ENCODE measurements around the gene TUBB2B.
"Not testable (repeated sequence)": the region's sequence is repeated elsewhere in the genome, so short reads cannot be mapped to it uniquely, and the experiment has no call there.

TUBB2B gene

DNA sequence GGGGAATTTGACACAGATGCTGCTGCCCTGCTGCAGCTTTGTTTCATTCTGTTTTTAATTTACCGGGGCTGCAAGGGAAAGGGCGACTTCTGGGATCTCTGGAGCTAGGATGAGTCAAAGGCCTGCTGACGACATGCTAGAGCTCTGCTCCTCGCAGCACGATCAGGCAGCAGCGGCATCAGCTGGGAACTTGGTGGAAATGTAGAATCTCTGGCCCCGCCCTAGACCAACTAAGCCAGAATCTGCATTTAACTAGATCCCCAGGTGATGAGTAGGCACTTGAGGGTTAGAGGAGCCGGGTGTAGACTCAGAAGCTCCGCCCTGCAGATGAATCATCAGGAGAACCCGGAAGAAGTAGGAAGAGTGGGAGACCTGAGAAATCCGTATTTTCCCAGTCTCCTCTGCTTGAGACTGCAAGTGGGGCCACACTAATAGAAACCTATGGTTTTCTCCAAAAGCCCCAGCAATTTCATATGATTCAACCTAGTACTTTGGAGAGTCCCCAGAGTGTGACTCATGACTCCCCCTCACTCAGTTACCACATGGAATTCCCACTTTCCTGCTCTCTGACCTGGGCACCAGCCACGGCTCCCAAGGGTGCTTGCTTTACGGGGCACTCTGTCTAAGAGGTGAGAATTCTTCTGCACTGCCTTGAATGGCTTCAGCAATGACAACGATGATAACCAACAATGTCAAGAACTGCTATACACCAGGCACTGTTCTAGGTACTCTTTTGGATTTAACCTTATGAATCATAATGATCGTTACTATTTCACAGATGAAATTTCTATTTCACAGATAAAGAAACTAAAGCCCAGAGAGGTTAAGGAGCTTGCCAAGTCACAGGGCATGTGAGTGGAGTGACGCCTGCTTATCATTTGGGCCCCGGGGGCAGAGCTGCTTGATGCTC is 18.1 kb downstream of the TUBB2B start:
- DNase-seq, result peak; percentile 73

DNA sequence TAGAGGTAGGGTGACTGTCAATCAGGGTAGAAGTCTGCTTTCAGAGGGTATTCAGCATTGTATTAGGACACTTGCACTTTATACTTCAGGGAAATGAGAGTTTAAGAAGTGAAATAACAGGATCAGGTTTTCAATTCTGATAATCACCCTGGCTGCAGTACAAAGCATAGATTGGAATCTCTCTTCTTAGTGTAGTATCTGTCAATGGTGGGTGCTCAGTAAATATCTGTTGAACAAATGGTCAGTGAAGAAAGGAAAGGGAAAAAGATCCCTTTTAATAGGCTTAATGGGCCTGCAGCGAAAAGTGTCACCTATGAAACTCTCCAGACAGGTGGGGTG is 18.7 kb downstream of the TUBB2B start:
- DNase-seq, result no peak

DNA sequence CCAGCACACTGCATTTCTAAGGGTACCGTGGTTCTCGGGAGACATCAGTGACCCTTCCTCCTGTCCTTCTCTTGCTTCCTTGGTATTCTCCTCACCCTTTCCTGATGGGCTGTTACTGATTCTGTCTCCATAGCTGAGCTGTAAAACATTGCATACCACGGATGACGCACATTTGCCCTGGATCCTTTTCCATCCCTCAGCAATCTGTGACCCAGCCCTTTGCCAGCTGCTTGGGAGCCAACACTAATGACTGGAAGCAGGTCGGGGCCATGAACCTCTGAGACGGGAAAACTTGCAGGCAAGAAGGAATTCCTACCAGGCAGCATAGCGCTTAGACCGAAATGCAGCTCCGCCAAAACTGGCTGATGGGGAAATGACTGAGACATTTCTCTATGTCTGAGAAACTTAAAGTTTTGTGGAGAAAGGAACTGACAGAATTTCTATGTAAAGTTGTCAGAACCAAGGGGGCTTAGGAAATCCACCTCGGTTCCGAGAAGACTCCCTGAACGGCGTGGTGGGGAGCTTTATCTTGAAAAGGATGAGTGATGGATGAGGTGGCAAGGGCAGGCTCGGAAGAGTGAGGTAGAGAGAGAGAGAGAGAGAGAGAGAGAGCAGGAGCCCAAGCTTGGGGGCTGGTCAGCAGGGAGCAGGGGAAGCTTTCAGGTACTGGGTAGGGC is 19.2 kb downstream of the TUBB2B start:
- no peak for DNase-seq

DNA sequence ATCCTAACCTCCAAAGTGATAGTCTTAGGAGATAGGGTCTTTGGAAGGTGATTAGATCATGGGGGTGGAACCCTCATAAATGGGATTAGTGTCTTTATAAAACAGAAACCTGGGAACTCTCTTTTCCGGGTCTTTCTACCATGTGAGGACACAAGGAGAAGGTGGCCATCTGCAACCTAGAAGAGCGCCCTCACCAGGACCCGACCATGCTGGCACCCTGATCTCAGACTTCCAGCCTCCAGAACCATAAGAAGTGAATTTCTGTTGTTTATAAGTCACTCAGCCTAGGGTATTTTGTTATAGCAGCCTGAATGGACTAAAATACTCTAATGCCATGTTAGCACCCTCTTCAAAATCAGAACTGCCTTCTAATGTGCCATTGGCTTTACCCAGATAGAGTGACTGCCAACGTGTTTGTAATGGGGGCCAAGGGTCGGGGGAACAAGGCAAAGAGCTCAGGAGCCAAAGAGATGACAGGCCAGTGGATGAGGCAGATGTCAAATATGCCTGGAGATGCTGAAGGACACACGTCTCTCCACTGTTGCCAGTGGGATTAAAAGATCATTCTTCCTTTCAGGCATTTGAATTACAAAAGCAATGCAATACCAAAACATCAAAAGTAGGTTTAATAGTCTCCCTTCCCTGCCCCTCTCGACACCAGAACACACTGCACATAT is 21.0 kb downstream of the TUBB2B start:
- no peak for DNase-seq

DNA sequence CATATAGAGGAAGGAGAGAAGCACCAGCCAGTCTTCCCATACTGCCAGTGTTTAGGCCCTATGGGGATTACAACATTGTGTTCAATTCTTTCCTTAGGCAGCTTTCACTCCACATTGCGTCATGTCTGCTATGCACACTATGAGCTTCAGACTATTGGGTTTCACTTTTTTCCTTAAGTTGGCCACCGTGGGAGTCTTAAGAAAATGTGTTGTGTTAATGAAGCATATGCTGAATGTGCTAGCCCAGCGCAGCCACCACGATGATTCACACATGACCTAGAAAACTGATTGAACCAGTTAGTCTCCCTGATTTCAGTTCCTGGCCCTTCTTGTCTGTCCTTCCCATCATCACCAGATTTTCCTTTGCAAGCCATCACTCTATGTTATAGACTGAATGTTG is 21.5 kb downstream of the TUBB2B start:
- no peak for DNase-seq

DNA sequence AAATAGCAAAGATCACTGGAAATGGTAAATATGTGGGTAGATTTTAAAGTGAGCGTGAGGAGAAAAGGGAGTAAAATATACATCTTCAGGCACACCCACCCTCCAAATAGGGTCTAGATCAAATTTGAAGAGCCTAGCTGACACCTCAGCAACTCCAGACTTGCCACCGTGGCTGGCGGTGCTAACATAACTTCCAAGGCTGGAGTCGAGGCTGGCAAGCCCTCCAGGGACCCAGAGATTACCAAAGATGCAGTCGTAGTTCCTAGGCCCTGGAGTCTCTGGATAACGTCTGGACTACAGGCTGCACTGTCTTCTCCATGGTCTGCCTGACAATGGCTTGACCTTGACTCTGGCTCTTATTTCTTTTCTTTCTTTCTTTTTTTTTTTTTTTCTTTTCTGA is 22.5 kb downstream of the TUBB2B start:
- no peak for DNase-seq

DNA sequence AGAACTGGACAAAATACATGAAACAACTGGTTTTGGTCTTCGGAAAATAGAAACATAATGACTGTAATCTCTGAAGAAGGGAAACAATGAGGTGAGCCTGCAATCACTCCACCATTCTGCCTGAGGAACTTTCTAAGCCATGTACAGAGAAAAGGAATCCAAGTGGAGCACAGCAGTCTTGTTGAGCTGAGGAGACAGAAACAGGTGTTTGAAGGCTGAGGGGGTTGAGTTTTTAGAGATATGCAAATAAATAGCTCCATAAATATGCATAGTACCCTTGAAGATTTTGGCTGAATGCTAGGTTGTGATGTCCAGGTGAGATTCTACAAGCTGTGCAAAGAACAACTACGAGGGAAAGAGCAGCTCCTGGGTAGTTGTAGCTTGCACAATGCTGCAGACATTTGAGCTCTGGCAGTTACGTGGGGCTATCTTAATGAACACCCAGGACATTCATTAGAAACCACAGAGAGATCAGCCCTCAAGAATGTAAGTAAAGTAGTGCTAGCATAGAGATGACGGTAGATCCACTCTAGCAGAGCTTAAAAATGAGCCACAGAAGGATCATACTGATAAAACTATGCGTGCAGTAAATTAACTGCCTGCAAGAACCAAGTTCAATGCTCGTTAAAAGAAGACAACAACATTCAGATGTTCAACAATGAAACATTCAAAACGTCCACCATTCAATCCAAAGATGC is 24.3 kb downstream of the TUBB2B start:
- DNase-seq, result no peak

DNA sequence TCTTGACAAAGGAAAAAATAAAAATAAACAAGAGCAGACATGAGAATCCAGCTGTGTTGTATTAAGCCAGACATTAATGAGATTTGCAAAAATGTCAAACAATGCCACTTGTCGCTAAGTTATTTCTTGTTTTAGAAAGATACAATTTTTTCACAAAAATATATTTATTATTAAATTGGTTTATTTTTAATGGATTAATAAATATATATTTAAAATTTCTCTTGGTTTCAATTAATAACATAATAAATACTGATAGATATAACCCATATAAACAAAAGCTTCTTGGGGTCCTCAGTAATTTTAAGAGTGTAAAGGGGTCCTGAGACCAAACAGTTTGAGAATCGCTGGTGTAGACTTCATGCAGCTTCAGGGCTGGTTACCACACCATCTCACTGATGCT is 26.1 kb downstream of the TUBB2B start:
- DNase-seq, result no peak

DNA sequence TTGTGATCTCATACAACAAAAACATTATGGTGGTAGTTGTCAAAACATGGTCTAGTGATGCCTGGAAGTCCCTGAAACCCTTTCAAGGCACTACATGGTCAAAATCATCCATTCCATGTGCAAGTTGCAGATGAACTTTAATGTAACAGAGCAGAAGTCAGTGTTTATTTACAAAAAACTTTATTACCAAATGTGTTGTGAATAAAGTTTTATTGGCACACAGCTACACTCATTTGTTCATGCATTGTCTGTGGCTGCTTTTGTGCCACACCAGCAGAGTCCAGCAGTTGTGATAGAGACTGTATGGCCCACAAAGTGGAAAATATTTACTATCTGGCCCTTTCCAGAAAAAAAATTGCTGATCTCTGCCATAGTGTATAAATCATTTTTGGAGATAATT is 26.8 kb downstream of the TUBB2B start:
- DNase-seq, result no peak

DNA sequence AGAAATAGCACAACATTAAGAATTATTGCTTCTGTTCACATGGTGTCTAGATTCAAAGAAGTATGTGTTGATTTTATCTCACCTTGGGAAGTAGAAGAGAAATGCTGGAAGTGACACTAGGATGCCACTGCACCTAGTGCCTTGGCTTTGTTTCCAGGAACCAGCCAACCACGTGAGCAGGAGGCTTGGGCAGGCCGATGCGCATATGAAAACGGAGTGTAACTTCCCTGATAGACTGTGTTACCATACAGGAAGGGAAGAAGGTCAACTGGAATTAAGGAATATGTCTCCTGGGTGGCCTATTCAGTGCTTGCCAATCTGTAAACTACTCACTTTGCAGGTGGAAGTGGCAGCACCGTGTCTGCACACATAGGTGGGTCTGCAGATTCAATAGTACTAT is 28.1 kb downstream of the TUBB2B start:
- DNase-seq, result no peak

DNA sequence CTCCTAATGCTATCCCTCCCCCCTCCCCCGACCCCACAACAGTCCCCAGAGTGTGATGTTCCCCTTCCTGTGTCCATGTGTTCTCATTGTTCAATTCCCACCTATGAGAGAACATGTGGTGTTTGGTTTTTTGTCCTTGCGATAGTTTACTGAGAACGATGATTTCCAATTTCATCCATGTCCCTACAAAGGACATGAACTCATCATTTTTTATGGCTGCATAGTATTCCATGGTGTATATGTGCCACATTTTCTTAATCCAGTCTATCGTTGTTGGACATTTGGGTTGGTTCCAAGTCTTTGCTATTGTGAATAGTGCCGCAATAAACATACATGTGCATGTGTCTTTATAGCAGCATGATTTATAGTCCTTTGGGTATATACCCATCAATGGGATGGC is 29.7 kb downstream of the TUBB2B start:
- not testable (repeated sequence) for DNase-seq

DNA sequence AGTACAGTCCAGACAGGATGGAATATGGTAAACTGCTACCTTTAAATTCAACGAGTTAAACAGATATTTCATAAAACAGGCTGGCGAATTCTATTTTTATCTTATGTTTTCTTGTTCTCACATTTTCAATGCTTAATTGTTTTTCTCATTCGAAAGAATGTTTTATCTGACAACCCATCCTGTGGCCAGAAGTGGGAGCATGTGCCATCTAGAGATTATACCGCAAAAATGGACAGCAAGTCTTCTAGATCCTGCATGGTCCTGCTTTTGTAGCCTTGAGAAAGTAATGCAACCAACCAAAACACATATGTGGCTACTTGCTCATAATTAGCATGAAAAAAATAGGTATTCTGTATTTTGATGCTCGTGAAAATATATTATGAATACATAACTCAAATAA is 30.7 kb downstream of the TUBB2B start:
- DNase-seq, result no peak

DNA sequence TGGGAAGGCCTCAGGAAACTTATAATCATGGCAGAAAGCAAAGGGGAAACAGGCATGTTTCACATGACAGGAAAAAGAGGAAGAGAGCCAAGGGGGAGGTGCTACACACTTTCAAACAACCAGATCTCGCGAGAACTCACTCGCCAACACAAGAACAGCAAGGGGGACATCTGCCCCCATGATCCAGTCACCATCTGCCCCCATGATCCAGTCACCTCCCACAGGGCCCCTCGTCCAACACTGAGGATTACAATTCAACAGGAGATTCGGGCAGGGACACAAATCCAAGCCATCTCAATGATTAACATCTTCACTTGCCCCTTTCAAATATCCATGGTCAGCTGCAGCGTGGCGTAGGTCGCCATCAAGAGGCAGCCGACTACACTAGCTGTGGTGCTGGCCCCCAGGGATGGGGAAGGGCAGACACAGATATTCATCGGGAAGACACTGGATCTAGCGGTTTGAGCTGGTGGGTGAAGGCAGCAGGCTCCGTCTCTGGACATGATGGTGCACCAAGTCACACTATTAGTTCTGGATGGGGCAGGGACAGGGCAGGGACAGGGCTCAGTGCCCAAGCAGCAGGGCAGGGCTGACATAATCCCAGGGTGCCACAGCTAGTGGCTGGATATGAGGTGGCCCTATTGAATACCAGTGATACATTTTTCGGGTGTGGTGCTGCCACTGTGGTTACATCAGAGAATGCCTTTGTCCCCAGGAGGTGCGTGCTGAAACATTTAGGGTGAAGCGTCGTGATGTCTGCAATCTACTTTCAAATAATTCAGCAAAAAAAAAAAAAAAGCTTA is 31.6 kb downstream of the TUBB2B start:
- no peak for DNase-seq

DNA sequence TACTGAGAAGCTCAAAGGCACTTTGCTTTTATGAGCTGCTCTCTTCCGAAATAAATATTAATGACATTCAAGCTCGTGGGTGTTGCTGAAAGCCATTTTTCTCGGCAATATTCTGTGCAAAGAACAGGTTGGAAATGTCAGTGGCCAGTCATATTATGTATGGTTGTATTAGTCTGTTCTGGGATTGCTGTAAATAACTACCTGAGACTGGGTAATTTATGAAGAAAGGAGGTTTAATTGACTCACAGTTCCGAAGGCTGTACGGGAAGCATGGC is 32.1 kb downstream of the TUBB2B start:
- DNase-seq, result no peak

DNA sequence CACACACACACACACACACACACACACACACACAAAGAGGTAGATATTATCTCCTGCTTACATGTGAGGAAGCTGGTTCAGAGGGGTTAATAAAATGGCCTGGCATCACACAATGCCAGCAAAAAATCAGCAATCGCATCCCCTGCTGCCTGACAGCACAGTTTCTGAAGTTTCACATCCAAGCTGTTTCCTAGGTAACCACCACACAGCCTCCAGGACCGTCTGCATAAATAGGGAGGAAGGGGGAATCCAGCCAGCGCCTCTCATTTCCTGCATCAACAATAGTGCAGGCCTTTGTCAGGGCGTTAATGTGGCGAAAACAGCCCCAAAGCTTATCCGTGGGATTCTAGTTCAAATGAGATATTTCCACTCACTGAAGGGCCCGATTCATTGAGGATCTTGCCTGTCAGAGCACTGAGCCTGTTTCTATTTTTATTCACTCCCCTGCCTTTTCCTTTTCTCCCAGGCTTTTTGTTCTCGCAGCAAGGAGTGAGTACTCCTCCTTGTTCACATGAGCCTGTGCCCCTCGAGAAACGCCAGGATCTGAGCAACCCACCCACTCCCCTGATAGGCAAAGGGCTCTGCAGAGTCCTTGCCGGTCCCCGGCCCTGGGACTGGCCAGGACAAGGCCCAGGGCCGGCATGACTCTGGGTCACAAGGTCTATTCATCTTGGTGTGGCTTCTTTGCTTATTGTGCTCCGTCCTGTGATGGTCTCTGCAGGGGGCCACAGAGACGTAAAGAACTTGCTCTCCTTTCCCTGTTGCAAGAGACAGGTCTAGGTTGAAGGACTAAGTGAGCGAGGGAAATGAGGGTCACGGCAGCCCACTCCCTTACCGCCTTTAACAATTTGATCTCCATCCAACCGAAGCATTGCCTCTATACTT is 32.7 kb downstream of the TUBB2B start:
- DNase-seq, result peak; percentile 13

DNA sequence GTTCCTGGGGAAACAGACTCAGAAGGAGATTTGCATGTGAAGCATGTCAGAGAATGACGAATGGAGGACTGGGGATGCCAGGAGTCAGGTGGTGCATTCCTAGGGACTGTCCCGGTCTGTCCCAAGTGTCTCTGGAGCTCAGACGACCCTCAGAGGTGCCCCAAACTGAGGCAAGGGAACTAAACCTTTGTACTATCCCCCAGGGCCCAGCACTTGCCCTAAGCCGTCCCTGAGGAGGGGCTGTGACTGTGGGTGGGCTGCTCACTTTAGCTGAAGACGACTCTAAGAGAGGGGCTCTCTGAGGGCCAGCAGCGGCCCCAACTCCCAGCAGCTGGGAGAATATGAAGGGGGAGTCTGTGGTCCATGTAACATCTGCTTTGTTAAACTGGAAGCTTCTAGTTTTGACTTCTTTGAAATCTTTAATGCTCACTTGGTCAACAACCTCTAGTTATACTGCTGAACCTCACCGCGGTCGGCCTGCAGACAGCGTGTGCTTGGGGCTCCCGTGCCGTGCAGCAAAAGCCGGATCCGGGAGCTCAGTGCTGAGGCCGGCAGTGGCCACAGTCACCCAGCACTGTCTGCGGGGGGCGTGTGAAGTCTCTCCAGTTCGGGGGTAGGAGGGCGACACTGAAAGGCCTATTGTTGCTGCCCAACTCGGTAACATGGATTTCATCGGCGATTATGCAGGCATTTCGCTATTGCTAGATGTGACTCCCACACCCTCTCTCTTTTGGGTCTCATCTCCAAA is 34.2 kb downstream of the TUBB2B start:
- no peak for DNase-seq

DNA sequence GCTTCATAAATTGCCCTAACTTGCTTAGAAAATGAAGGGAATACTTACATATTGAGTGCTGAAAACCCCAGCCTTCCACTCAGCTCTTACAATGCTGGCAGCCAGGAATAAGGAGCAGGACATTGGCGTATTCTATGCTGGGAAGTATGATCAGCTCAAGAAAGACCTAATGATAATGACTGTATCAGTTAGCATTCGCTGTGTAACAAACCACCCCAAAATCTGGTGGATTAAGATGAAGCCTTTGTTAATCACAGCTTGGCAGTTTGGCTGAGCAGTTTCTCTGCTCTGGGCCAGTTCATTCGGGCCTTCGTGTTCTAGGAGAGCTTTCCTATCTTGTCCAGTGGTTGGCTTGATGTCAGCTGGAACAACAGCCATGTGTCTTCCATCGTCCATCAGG is 36.7 kb downstream of the TUBB2B start:
- DNase-seq, result no peak

DNA sequence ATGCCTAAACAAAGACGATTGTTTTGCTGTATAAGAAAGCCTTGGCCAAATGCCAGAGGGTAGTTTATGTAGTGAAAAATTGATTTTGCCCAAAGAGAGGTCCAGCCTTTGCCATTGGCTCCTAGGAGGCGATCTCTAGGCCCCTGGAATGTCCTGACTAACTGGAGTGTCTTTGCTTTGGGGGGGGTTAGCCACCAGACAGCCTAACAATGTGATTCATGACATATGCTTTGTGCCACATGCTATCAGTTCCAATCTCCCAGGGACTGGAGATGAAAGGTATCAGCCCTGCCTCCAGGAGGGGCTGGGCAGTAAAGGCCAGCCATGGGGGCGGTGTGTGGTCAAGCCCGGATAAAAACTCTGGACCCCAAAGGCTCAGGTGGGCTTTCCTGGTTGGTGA is 37.4 kb downstream of the TUBB2B start:
- no peak for DNase-seq

DNA sequence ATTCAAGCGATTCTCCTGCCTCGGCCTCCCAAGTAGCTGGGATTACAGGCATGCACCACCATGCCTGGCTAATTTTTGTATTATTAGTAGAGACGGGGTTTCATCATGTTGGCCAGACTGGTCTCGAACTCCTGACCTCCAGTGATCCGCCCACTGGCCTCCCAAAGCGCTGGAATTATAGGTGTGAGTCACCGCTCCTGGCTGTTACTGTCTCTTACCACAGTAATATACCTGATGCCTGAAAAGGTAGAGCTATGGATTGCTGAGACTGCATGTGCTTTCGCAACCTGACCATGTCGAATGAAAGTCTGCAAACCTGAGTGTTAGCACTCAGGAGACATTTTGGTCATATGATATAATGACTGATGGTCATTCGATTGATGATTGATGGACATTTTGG is 38.3 kb downstream of the TUBB2B start:
- DNase-seq, result not testable (repeated sequence)

DNA sequence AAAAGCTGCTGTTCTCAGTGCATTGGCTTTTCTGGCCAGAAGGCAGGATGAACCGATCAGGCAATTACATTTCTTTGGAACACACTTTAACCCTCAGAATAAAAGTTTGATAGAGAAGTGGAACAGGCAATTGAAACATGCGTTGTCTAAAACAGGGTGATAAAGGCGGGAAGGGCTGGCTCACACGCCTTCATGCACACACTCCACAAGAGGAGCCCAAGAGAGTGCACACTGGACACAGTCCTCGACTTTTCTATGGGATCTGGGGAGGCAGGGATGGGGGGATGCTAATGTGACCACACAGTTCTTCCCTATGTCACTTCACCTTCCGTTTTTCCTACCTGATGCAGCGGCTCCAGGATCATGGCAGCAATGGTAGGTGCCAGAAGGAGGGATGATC is 39.2 kb downstream of the TUBB2B start:
- DNase-seq, result no peak

DNA sequence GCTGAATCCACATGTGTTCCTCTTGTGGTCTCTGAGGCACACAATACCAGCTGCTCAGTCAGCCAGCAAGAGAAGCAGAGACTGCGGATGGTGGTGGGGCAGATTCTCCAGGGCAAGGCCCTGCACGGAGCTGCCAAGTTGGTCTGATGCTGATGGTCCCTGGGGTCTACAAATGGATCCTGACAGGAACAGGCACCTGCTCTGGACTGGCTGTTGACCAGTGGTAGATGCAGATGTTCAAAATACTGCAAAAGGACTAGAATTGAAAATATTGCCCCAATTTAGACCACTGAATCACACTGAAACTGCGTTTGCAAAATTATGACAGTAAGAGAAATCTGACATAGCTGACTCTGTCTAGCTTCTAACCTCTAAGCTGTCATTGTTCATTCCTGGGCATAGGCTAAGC is 40.5 kb downstream of the TUBB2B start:
- DNase-seq, result no peak
